Skin of body (tissue), 3 donors: ENCODE results near the gene RMI2. TPM values are rescaled to one million over a fixed set of nuclear protein-coding genes. Genes with fewer than 3 reads are reported as not detected.

Experiments
- DNase-seq: peaks from one replicate; lab custom pipeline; 2025; lab: John Stamatoyannopoulos, UW
- small RNA-seq: library from RNA; depleted of rRNA; stranded (forward); fragments of <200 nt; gene quantifications from one replicate; pipeline ENCODE3, GENCODE V24; 2014; ENCODE audit warnings: low replicate concordance
- total RNA-seq: library from RNA; depleted of rRNA; stranded (reverse); fragments of >200 nt; gene quantifications from one replicate; pipeline ENCODE4 v1.2.3, GENCODE V29; 2014

The RMI2 gene
- total RNA-seq, 1 donor from 2014 or later = 8.7 TPM

GRCh38 chr16:11396241-11397048 lies 51.2 kb downstream of the RMI2 start:
- peak; percentile 39 for DNase-seq

DNA sequence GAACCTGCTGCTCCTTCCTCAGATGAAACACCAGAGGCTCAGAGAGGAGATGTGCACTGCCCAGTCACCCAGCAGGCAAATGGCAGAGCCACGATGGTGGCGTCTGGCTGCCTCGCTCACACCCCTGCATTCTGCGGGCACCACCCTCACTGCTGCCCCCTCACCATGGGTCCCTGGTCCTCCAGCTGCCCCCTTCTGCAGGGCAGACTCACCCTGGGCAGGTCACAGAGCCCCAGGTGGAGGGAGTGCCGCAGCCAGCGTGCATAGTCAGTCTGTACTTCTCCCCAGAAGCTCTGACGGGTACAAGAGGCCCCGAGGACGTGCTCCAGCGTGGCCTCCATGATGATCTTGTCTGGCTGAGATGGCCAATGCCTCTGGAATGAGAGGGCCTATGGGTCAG lies 52.9 kb downstream of the RMI2 start:
- no peak for DNase-seq

DNA sequence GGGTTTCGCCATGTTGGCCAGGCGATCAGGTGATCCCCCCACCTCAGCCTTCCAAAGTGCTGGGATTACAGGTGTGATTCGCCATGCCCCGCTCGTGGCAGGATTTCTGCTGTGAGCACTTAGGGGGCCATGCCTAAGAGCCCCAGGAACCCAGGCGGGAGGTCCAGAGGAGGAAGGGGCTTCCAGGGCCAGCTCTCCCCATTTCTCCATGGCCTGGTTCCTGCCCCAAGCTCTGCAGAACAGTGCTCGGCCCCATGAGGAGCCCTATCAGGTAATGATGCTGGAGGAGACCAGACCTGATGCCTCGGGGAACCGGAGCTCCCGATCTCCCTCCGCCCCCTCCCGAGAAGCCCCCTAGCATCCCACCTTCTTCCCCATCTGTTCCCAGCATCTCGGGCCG lies 53.6 kb downstream of the RMI2 start:
- no peak for DNase-seq

- DNase-seq = no peak
These were observed 54.1 kb downstream of the RMI2 start for GRCh38 chr16:11399261-11399831.

DNA sequence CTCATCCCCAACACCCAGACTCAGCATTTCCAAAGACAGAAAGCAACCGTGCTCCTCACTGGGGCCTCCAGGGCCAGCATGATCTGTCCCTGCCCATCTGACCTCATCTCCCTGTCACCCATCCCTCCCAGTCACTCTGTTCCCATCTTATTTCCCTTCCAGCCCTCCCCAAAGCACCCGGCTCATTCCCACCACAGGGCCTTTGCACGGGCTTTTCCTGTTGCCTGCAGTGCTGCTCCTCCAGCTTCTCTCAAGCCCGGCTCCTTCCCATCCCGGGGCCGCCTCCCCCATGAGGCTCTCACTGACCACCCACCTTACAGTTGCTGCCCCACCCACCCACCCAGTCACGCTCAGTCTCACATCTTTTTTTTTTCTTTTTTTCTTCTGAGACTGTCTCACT lies 54.8 kb downstream of the RMI2 start:
- no peak for DNase-seq

Small RNA genes within 50 kb of the gene (small RNA-seq; reads per million reads assigned to genes)
- gene AC099489.2 (not detected), gene MIR548H2 (not detected), gene RF00019 (not detected)

Other genes starting within 250 kb of the RMI2 start
- gene SOCS1, start 89.3 kb upstream of the RMI2 start, total RNA-seq = 7.2 TPM
- not detected for gene TNP2, start 76.1 kb upstream of the RMI2 start, total RNA-seq
- gene PRM3, start 71.8 kb upstream of the RMI2 start, total RNA-seq = not detected
- not detected for gene PRM2, start 69.0 kb upstream of the RMI2 start, total RNA-seq
- not detected for gene PRM1, start 64.1 kb upstream of the RMI2 start, total RNA-seq
- 41.3 TPM for gene LITAF, start 241.5 kb downstream of the RMI2 start, total RNA-seq